ENCODE data around the gene ATP5PB.

ATP5PB gene

GRCh38 chr1:111424281-111424680 lies 25.0 kb upstream of the ATP5PB start:
- TF ChIP-seq CTCF (IDR thresholded peaks at IDR 0.05; ENCODE audit: insufficient read depth, low read depth, low read length, missing control alignments): no peak
- no peak overlapping the region for H3K4me3 ChIP-seq (ENCODE audit: low read depth, low read length)
- no peak for DNase-seq (ENCODE audit: low read depth)

GRCh38 chr1:111436726-111437125 lies 12.5 kb upstream of the ATP5PB start:
- no peak for DNase-seq (ENCODE audit: low read depth)
- H3K4me3 ChIP-seq (ENCODE audit: low read depth, low read length): no peak overlapping the region
- TF ChIP-seq CTCF (IDR thresholded peaks at IDR 0.05; ENCODE audit: insufficient read depth, low read depth, low read length, missing control alignments): no peak

- no peak for TF ChIP-seq CTCF (IDR thresholded peaks at IDR 0.05; ENCODE audit: insufficient read depth, low read depth, low read length, missing control alignments)
- H3K4me3 ChIP-seq (ENCODE audit: low read depth, low read length): no peak overlapping the region
- DNase-seq (ENCODE audit: low read depth): no peak
Measured at GRCh38 chr1:111439461-111440351, 9.6 kb upstream of the ATP5PB start.

- TF ChIP-seq CTCF (IDR thresholded peaks at IDR 0.05; ENCODE audit: insufficient read depth, low read depth, low read length, missing control alignments): peak; percentile 73
- no peak overlapping the region for H3K4me3 ChIP-seq (ENCODE audit: low read depth, low read length)
- peak; percentile 72 for DNase-seq (ENCODE audit: low read depth)
Measured at GRCh38 chr1:111441573-111442192, 7.6 kb upstream of the ATP5PB start.

GRCh38 chr1:111442457-111442856 lies 6.8 kb upstream of the ATP5PB start:
- no peak overlapping the region for H3K4me3 ChIP-seq (ENCODE audit: low read depth, low read length)
- TF ChIP-seq CTCF (IDR thresholded peaks at IDR 0.05; ENCODE audit: insufficient read depth, low read depth, low read length, missing control alignments): no peak
- peak; percentile 14 for DNase-seq (ENCODE audit: low read depth)

GRCh38 chr1:111444031-111444430 lies 5.2 kb upstream of the ATP5PB start:
- no peak for DNase-seq (ENCODE audit: low read depth)
- no peak for TF ChIP-seq CTCF (IDR thresholded peaks at IDR 0.05; ENCODE audit: insufficient read depth, low read depth, low read length, missing control alignments)
- no peak overlapping the region for H3K4me3 ChIP-seq (ENCODE audit: low read depth, low read length)
